Bronchial epithelial cell (primary cell): ENCODE results near the gene KCND2. TPM values are rescaled to one million over a fixed set of nuclear protein-coding genes. Genes with fewer than 3 reads are reported as not detected.

ENCODE experiments used
- DNase-seq: peaks from one replicate; pipeline ENCODE4 v3.0.0-alpha.2; 2010; ENCODE audit warnings: low read depth
- FAIRE-seq: peaks from 2 replicates; lab custom pipeline; 2011; peaks lifted over from hg19 to GRCh38; lab: Jason Lieb, UNC
- H3K27me3 ChIP-seq: 2 replicates; pipeline ENCODE4 v1.5.1; 2011; ENCODE audit warnings: low read length; ENCODE audit not compliant: control insufficient read depth, insufficient read depth
- H3K36me3 ChIP-seq: 2 replicates; pipeline ENCODE4 v1.5.1; 2011; ENCODE audit warnings: low read length; ENCODE audit not compliant: control insufficient read depth, insufficient read depth
- H3K4me3 ChIP-seq: 2 replicates; pipeline ENCODE4 v1.5.1; 2011; ENCODE audit warnings: mild to moderate bottlenecking, low read depth, low read length, control low read depth
- total RNA-seq: library from RNA; depleted of rRNA; stranded (reverse); fragments of >200 nt; gene quantifications from 2 replicates; pipeline ENCODE4 v1.2.1, GENCODE V29; 2014
- TF ChIP-seq, protein P1 (sequence below): IDR thresholded peaks from 2 replicates; pipeline ENCODE4 v1.5.1; 2011; ENCODE audit warnings: mild to moderate bottlenecking, moderate library complexity, low read length, control low read depth, inconsistent platforms; ENCODE audit not compliant: insufficient read depth, severe bottlenecking

The KCND2 gene
- total RNA-seq, 1 donor from 2014 or later, result under 0.01 TPM

DNA sequence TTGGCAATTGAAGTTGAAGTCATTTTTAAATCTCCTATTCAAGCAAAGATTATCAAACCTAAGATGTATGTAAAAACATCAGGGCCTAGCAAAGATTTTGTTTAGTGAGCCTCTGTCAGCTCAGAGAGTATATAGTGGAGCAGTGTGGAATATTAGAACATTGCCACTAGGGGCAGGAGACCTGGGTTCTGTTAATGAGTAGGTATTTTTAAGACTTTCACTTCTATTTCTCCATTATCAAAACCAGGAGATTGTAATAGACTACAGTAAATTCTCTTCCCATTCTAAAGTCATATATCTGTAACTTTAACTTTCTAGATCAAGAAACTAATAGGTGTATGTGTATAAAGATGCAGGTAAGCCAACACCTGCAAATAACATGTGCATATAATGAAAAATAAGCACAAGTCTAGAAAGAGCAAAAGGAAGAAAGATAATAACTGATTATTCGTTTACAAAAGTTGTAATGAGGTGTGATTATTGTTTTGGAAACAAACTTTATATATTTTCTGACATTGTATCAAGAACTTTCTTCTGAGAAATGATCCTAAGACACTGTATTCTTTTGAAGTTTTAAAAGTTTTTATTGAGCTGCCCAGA lies 64.4 kb downstream of the KCND2 start:
- no peak overlapping the region for H3K4me3 ChIP-seq
- H3K36me3 ChIP-seq, result no peaks in the 10 kb centered on the region
- FAIRE-seq (no peak), DNase-seq (peak; percentile 22)
- H3K27me3 ChIP-seq, result no peaks in the 10 kb centered on the region
- TF ChIP-seq, protein P1, sequence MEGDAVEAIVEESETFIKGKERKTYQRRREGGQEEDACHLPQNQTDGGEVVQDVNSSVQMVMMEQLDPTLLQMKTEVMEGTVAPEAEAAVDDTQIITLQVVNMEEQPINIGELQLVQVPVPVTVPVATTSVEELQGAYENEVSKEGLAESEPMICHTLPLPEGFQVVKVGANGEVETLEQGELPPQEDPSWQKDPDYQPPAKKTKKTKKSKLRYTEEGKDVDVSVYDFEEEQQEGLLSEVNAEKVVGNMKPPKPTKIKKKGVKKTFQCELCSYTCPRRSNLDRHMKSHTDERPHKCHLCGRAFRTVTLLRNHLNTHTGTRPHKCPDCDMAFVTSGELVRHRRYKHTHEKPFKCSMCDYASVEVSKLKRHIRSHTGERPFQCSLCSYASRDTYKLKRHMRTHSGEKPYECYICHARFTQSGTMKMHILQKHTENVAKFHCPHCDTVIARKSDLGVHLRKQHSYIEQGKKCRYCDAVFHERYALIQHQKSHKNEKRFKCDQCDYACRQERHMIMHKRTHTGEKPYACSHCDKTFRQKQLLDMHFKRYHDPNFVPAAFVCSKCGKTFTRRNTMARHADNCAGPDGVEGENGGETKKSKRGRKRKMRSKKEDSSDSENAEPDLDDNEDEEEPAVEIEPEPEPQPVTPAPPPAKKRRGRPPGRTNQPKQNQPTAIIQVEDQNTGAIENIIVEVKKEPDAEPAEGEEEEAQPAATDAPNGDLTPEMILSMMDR, result peak; percentile 47

DNA sequence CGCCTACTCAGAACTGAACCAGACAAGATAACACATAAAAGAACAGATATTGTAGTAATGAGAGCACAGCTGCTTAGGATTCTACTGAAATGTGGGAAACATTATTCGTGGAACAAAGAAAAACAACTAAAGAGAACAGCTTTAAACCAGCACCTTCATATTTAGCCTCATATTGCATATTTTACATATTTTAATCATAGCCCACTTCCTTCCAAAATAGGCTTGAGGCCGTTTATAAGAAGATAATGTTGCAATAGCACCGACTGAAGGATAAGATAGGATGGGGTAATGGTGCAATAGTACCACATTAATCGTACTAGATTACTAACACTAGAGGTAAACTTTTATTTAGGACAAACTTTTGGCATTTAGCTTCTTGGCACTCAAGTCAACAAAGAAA lies 71.3 kb downstream of the KCND2 start:
- no peak overlapping the region for H3K4me3 ChIP-seq
- TF ChIP-seq, protein P1, result no peak
- DNase-seq (no peak), FAIRE-seq (no peak)
- no peaks in the 10 kb centered on the region for H3K27me3 ChIP-seq
- no peaks in the 10 kb centered on the region for H3K36me3 ChIP-seq

DNA sequence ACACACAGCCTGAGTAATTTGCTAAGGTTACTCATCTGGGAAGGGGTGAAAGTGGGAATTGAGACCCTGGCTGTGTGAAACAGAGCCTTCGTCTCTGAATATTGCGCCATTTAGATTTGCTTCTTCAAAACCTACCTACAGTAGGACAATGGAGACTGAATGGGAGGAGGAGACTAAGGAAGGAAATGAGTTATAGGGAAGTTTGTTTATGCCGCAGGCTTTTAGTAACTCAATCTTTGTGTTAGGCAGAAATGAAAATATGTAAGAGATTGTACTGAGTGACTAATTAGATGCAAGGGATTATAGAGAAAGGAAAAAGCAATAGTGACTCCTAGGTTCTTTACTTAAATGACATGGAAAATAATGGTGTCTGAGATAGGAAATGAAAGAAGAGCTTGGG lies 80.2 kb downstream of the KCND2 start:
- no peaks in the 10 kb centered on the region for H3K27me3 ChIP-seq
- TF ChIP-seq, protein P1, result no peak
- no peaks in the 10 kb centered on the region for H3K36me3 ChIP-seq
- DNase-seq, result peak; percentile 82
- FAIRE-seq, result no peak
- no peak overlapping the region for H3K4me3 ChIP-seq

DNA sequence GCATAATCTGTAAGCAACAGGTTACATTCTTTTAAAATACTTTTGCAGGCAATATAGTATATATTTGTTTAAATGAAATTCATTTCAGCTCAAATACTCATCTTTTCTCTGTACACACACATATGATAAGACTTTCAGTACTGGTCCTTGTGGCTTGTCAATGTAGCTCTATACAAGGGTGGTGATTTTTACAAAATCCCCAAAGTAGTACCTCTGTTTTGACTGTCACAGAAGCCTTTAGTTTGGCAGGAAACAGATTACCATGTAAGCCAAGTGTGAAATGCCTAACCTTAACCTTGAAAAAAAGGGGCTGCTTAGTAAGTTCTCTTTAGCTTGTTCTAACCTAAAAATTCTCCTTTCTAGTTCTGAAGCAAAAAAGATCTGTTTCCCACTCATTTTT lies 87.9 kb downstream of the KCND2 start:
- TF ChIP-seq, protein P1, result no peak
- FAIRE-seq (no peak), DNase-seq (no peak)
- Histone ChIP-seq H3K27me3 (no peaks in the 10 kb centered on the region), H3K36me3 (no peaks in the 10 kb centered on the region), H3K4me3 (no peak overlapping the region)

DNA sequence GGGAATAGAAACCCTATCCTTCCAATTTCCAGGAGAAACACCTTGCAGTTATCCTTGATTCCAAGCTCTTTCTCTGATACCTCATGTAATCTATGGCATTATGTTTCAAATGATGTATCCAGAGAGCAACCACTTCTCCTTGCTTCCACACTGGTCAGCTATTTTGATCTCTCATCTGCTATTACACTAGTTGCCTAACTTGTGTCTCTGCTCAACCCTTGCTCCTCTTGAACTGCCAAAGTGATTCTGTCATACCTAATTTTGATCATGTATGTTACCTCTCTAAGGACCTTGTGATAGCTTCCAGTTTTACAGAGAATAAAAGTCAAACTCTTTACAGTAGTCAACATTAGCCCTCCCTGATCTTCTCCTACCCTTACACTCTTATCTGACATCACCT lies 90.4 kb downstream of the KCND2 start:
- FAIRE-seq (no peak), DNase-seq (no peak)
- Histone ChIP-seq H3K4me3 (no peak overlapping the region), H3K36me3 (no peaks in the 10 kb centered on the region), H3K27me3 (no peaks in the 10 kb centered on the region)
- TF ChIP-seq, protein P1, result no peak

DNA sequence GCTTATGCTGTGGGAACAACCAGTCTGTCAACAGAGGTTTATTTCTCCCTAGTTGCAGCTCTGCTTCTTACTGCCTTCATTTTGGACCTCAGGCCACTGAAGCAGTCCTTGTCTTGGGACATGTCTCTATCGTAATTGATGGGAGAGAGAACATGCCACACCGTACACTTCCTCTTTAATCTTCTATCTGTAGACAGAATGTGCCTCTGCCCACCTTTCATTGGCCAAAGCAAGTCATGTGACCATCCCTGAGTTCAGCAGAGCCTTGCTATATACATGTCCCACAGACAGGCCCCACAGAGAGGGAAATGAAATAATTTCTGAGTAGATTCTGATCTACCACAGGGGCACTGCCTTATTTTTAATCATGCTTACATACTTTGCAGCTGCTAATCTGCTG lies 98.0 kb downstream of the KCND2 start:
- Histone ChIP-seq H3K36me3 (no peaks in the 10 kb centered on the region), H3K27me3 (no peaks in the 10 kb centered on the region), H3K4me3 (no peak overlapping the region)
- DNase-seq (no peak), FAIRE-seq (no peak)
- TF ChIP-seq, protein P1, result no peak
